Peyer's patch (tissue), 4 donors: Measurements from ENCODE around the gene LARGE2.

ENCODE experiments used
- POLR2A ChIP-seq, 2 donors: fragments of 450-650 bp; IDR thresholded peaks; one replicate each; pipeline ENCODE4 v1.5.1; 2017; ENCODE audit warnings: antibody characterized with exemption in 2 of 2, mild to moderate bottlenecking in 2 of 2, moderate library complexity in 2 of 2
- TF ChIP-seq, protein P1 (sequence below), 6 experiments: fragments of 450-650 bp in 4 of 6; fragments of 200-600 bp in 2 of 6; sonication (generic) in 1 of 6; IDR thresholded peaks; one replicate each; pipeline ENCODE4 v1.5.1; 2017 to 2019; ENCODE audit warnings: antibody characterized with exemption in 6 of 6, mild to moderate bottlenecking in 3 of 6, moderate library complexity in 1 of 6

DNA sequence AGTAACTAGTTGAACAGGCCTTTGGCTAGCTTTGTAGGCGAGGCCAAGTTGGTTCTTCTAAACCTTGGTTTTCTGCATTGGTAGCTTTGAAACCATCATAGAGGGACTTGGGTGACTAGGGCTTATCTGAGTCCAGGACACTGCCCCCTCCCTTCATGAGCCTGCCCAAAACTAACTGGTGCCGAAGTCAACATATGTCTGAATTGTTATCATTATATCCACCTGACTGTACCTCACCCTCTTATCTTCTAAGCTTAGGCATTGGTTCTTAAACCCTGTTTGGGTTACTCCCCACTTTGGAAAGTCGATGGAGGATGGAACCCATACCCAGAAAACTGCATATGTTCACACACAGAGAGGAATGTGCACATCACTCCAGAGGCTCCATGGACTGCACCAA lies 44.6 kb upstream of the LARGE2 start:
- TF ChIP-seq, protein P1, sequence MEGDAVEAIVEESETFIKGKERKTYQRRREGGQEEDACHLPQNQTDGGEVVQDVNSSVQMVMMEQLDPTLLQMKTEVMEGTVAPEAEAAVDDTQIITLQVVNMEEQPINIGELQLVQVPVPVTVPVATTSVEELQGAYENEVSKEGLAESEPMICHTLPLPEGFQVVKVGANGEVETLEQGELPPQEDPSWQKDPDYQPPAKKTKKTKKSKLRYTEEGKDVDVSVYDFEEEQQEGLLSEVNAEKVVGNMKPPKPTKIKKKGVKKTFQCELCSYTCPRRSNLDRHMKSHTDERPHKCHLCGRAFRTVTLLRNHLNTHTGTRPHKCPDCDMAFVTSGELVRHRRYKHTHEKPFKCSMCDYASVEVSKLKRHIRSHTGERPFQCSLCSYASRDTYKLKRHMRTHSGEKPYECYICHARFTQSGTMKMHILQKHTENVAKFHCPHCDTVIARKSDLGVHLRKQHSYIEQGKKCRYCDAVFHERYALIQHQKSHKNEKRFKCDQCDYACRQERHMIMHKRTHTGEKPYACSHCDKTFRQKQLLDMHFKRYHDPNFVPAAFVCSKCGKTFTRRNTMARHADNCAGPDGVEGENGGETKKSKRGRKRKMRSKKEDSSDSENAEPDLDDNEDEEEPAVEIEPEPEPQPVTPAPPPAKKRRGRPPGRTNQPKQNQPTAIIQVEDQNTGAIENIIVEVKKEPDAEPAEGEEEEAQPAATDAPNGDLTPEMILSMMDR (IDR thresholded peaks at IDR 0.05) = no peak
- no peak for TF ChIP-seq POLR2A (IDR thresholded peaks at IDR 0.05)
